Measurements from ENCODE around the gene ADAM17. TPM values are rescaled to one million over a fixed set of nuclear protein-coding genes. Genes with fewer than 3 reads are reported as not detected.

Gene ADAM17
- total RNA-seq, 1 donor from 2014 or later = 16.4 TPM

DNA sequence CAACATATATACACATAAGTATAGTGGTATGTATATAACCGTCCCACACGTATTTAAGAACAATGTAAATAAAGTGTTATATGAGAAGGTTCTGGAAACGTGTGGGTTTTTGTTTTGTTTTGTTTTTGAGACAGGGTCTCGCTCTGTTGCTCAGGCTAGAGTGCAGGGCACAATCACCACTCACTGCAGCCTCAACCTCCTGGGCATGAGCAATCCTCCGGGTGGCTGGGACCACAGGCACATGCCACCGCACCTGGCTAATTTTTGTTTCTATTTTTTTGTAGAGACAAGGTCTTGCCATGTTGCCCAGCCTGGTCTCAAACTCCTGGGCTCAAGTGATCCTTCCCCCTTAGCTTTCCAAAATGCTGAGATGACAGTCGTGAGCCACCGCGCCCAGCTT lies 6.2 kb downstream of the ADAM17 start:
- no peak for DNase-seq (ENCODE audit: low spot score in 2 of 2)
- intact Hi-C loops (cut with DNase I) = loop anchor here (5.0 kb wide), 1 partner anchor 57 kb away; no protein-coding TSS in a partner anchor
- H3K4me3 ChIP-seq = no peak overlapping the region
- TF ChIP-seq, protein P1, sequence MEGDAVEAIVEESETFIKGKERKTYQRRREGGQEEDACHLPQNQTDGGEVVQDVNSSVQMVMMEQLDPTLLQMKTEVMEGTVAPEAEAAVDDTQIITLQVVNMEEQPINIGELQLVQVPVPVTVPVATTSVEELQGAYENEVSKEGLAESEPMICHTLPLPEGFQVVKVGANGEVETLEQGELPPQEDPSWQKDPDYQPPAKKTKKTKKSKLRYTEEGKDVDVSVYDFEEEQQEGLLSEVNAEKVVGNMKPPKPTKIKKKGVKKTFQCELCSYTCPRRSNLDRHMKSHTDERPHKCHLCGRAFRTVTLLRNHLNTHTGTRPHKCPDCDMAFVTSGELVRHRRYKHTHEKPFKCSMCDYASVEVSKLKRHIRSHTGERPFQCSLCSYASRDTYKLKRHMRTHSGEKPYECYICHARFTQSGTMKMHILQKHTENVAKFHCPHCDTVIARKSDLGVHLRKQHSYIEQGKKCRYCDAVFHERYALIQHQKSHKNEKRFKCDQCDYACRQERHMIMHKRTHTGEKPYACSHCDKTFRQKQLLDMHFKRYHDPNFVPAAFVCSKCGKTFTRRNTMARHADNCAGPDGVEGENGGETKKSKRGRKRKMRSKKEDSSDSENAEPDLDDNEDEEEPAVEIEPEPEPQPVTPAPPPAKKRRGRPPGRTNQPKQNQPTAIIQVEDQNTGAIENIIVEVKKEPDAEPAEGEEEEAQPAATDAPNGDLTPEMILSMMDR (IDR thresholded peaks at IDR 0.05) = no peak
- H3K27ac ChIP-seq = no peak overlapping the region
- H3K36me3 ChIP-seq = no peaks in the 10 kb centered on the region
- H3K27me3 ChIP-seq = no peaks in the 10 kb centered on the region
- peaks cover 22 to 57% of the 10 kb centered on the region in 2 donors for H3K4me1 ChIP-seq
- H3K9me3 ChIP-seq = no peaks in the 10 kb centered on the region

DNA sequence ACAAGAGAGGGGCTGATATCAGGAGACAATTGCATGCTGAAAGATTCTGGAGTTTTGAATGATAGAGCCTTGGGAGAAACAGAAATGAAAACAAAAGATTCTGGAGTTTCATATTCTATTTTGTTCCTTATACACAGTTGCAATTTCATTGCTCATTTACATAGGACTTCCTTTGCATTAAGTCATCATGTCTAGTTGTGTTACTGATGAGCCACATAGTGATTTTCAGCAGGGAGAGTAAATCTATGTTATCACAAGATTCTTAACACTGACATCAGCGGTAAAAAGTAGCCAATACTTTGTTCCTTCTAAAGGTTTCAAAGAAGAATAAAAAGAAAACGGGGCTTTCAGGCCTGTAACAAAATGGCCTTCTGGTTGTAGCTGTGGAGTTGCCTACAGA lies 7.1 kb downstream of the ADAM17 start:
- intact Hi-C loops (cut with DNase I) = loop anchor here (5.0 kb wide), 1 partner anchor 56 kb away; no protein-coding TSS in a partner anchor
- Histone ChIP-seq H3K4me1 (peaks cover 19 to 48% of the 10 kb centered on the region in 2 donors), H3K36me3 (no peaks in the 10 kb centered on the region), H3K27me3 (no peaks in the 10 kb centered on the region), H3K27ac (peak overlapping the region in 1 of 2 donors; percentile 8), H3K4me3 (no peak overlapping the region), H3K9me3 (no peaks in the 10 kb centered on the region)
- TF ChIP-seq, protein P1 (IDR thresholded peaks at IDR 0.05) = no peak
- no peak for DNase-seq (ENCODE audit: low spot score in 2 of 2)

DNA sequence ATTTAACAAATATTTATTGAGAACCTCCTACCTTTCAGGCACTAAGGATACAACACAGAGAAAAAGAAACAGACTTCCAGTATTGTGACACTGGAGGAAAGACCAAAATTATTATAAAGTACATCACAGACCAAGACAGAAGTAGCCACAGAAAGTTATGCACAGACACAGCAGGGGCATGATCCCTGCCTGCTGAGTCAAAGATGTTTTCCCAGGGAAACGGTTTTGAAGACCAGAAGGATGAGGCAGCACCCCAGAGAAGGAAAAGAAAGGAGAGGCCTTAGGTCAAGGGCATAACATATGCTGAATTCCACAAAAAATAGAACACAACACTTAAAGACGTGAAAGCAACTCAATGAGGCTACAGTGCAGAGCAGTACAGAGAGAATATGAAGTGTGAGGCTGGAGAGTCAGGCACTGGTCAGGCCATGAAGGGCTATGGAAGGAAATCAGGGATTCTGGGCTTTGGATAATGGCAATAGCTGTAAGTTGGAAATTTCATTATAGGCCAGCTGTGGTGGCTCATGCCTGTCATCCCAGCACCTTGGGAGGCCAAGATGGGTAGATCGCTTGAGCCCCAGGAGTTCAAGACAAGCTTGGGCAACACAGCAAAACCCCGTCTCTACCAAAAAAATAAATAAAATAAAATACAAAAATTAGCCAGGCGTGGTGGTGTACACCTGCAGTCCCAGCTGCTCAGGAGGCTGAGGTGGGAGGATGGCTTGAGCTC lies 8.2 kb downstream of the ADAM17 start:
- H3K4me3 ChIP-seq = no peak overlapping the region
- H3K4me1 ChIP-seq = peaks cover 15 to 40% of the 10 kb centered on the region in 2 donors
- H3K9me3 ChIP-seq = no peaks in the 10 kb centered on the region
- TF ChIP-seq, protein P1 (IDR thresholded peaks at IDR 0.05) = no peak
- H3K27me3 ChIP-seq = no peaks in the 10 kb centered on the region
- peaks cover 0 to 6% of the 10 kb centered on the region in 2 donors for H3K36me3 ChIP-seq
- no peak for DNase-seq (ENCODE audit: low spot score in 2 of 2)
- intact Hi-C loops (cut with DNase I) = loop anchor here (5.0 kb wide), 1 partner anchor 55 kb away; no protein-coding TSS in a partner anchor
- H3K27ac ChIP-seq = peak overlapping the region in 1 of 2 donors; percentile 8

DNA sequence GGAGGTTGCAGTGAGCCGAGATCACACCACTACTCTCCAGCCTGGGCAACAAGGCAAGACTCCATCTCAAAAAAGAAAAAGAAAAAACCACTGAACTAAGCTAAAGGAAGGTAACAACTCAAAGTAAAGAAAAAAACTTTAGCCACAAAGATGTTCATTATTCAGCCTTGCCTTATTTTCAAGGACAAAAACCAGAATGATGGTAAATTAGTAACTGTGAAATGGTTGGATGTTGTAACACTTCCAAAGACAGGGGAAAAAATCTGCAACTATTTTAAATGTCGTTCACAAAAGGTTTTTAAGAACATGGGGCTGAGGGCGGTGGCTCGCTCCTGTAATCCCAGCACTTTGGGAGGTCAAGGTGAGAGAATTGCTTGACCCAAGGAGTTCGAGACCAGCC lies 10.1 kb downstream of the ADAM17 start:
- no peak for DNase-seq (ENCODE audit: low spot score in 2 of 2)
- H3K4me1 ChIP-seq = peaks cover 6 to 22% of the 10 kb centered on the region in 2 donors
- TF ChIP-seq, protein P1 (IDR thresholded peaks at IDR 0.05) = no peak
- no peak overlapping the region for H3K4me3 ChIP-seq
- no peaks in the 10 kb centered on the region for H3K27me3 ChIP-seq
- H3K36me3 ChIP-seq = peaks cover 0 to 17% of the 10 kb centered on the region in 2 donors
- no peak overlapping the region for H3K27ac ChIP-seq
- intact Hi-C loops (cut with DNase I) = loop anchor here (5.0 kb wide), 1 partner anchor 53 kb away; no protein-coding TSS in a partner anchor
- H3K9me3 ChIP-seq = no peaks in the 10 kb centered on the region

DNA sequence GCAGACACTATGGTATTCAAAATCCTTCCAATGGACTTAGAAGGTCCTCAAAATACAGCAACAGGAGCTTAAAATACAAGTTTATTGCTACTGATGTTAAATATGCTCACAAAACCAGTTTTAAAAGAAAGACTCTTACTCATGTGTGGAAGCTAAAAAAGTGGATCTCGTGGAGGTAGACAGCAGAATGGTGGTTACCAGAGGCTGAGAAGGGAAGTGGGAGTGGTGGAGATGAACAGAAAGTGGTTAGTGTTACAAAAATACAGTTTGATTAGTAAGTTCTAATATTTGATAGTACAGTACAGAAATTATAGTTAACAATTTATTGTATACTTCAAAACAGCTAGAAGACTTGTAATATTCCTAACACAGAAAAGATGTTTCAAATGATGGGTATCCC lies 12.1 kb downstream of the ADAM17 start:
- no peak overlapping the region for H3K27ac ChIP-seq
- H3K9me3 ChIP-seq = no peaks in the 10 kb centered on the region
- H3K27me3 ChIP-seq = no peaks in the 10 kb centered on the region
- H3K4me3 ChIP-seq = no peak overlapping the region
- TF ChIP-seq, protein P1 (IDR thresholded peaks at IDR 0.05) = no peak
- peaks cover 0 to 17% of the 10 kb centered on the region in 2 donors for H3K36me3 ChIP-seq
- intact Hi-C loops (cut with DNase I) = no loop called here
- DNase-seq (ENCODE audit: low spot score in 2 of 2) = no peak
- peaks cover 6 to 23% of the 10 kb centered on the region in 2 donors for H3K4me1 ChIP-seq
